ENCODE measurements around the gene AFMID.
A peak's percentile ranks its signal among the peaks of the same experiment; 100 is the strongest.

Gene AFMID

GRCh38 chr17:78185981-78186691 lies 1.0 kb upstream of the AFMID start:
- DNase-seq (ENCODE audit: low read depth), result no peak
- no peak for TF ChIP-seq CTCF (conservative IDR thresholded peaks at IDR 0.05; ENCODE audit: low read depth, low read length)
- peak overlapping the region; percentile 71 for H3K4me3 ChIP-seq (ENCODE audit: low read length)

GRCh38 chr17:78196716-78197115 lies 9.6 kb downstream of the AFMID start:
- no peak for TF ChIP-seq CTCF (conservative IDR thresholded peaks at IDR 0.05; ENCODE audit: low read depth, low read length)
- DNase-seq (ENCODE audit: low read depth), result no peak
- no peak overlapping the region for H3K4me3 ChIP-seq (ENCODE audit: low read length)

GRCh38 chr17:78197147-78197832 lies 10.1 kb downstream of the AFMID start:
- DNase-seq (ENCODE audit: low read depth), result no peak
- H3K4me3 ChIP-seq (ENCODE audit: low read length), result no peak overlapping the region
- no peak for TF ChIP-seq CTCF (conservative IDR thresholded peaks at IDR 0.05; ENCODE audit: low read depth, low read length)

- no peak overlapping the region for H3K4me3 ChIP-seq (ENCODE audit: low read length)
- no peak for TF ChIP-seq CTCF (conservative IDR thresholded peaks at IDR 0.05; ENCODE audit: low read depth, low read length)
- DNase-seq (ENCODE audit: low read depth), result no peak
Measured at GRCh38 chr17:78200451-78200850, 13.3 kb downstream of the AFMID start.

- no peak overlapping the region for H3K4me3 ChIP-seq (ENCODE audit: low read length)
- DNase-seq (ENCODE audit: low read depth), result no peak
- TF ChIP-seq CTCF (conservative IDR thresholded peaks at IDR 0.05; ENCODE audit: low read depth, low read length), result no peak
Measured at GRCh38 chr17:78202666-78203065, 15.5 kb downstream of the AFMID start.

GRCh38 chr17:78204387-78205123 lies 17.4 kb downstream of the AFMID start:
- no peak for DNase-seq (ENCODE audit: low read depth)
- TF ChIP-seq CTCF (conservative IDR thresholded peaks at IDR 0.05; ENCODE audit: low read depth, low read length), result no peak
- no peak overlapping the region for H3K4me3 ChIP-seq (ENCODE audit: low read length)
